WTC11 (cell line): Measurements from ENCODE around the gene RPL36. TPM values are rescaled to one million over a fixed set of nuclear protein-coding genes. Genes with fewer than 3 reads are reported as not detected.

Source experiments
- ATAC-seq: fragments of 200-7000 bp; cut with Tn5 transposase; 2 replicates; pipeline ENCODE4 v1.10.0; 2021; ENCODE audit warnings: mild to moderate bottlenecking, moderate library complexity
- CTCF ChIA-PET: fragments of 300-600 bp; sonication (Branson Sonifier 250); formaldehyde crosslinking; loops from one replicate; lab custom pipeline; 2021; ENCODE audit warnings: antibody characterized with exemption; lab: Charles Lee
- POLR2A ChIA-PET: fragments of 350-600 bp; sonication (Branson Sonifier 250); formaldehyde crosslinking; loops from one replicate; lab custom pipeline; 2021; ENCODE audit warnings: antibody characterized with exemption; lab: Charles Lee
- DNase-seq: peaks from one replicate; pipeline ENCODE4 v3.0.0; 2021; ENCODE audit warnings: low spot score
- H3K27ac Mint-ChIP-seq: 2 replicates; pipeline ENCODE4 v1.8.0; 2021; ENCODE audit warnings: mixed read lengths
- H3K27me3 Mint-ChIP-seq: 2 replicates; pipeline ENCODE4 v1.8.0; 2021; ENCODE audit warnings: low read depth, mild to moderate bottlenecking, moderate library complexity, mixed read lengths
- H3K36me3 Mint-ChIP-seq: 2 replicates; pipeline ENCODE4 v1.8.0; 2021; ENCODE audit warnings: mixed read lengths
- H3K4me1 Mint-ChIP-seq: 2 replicates; pipeline ENCODE4 v1.8.0; 2022; ENCODE audit warnings: mixed read lengths
- H3K4me3 Mint-ChIP-seq: 2 replicates; pipeline ENCODE4 v1.8.0; 2021; ENCODE audit warnings: mild to moderate bottlenecking, moderate library complexity, mixed read lengths
- H3K9me3 Mint-ChIP-seq: 2 replicates; pipeline ENCODE4 v1.8.0; 2021; ENCODE audit warnings: mixed read lengths
- ATF1 ChIP-seq: sonication (generic); formaldehyde crosslinking; IDR thresholded peaks from 2 replicates; pipeline ENCODE4 v1.8.1; 2023; ENCODE audit warnings: mild to moderate bottlenecking, moderate library complexity, missing genetic modification reagents
- CREB1 ChIP-seq: sonication (generic); formaldehyde crosslinking; IDR thresholded peaks from 2 replicates; pipeline ENCODE4 v1.8.0; 2023; ENCODE audit warnings: mild to moderate bottlenecking, missing genetic modification reagents
- FOXP1 ChIP-seq: sonication (generic); formaldehyde crosslinking; IDR thresholded peaks from 2 replicates; pipeline ENCODE4 v1.8.0; 2022; ENCODE audit warnings: missing genetic modification reagents, mild to moderate bottlenecking, moderate library complexity, borderline replicate concordance
- JAZF1 ChIP-seq: fragments of 250-450 bp; sonication (Bioruptor Pico); IDR thresholded peaks from 2 replicates; pipeline ENCODE4 v1.9.0; 2021; ENCODE audit warnings: moderate library complexity, mild to moderate bottlenecking, inconsistent platforms
- NR3C1 ChIP-seq: sonication (generic); formaldehyde crosslinking; conservative IDR thresholded peaks from 2 replicates; pipeline ENCODE4 v1.8.1; 2023; ENCODE audit warnings: low read depth, mild to moderate bottlenecking, missing genetic modification reagents
- PRRX2 ChIP-seq: fragments of 250-450 bp; sonication (Bioruptor Pico); IDR thresholded peaks from 2 replicates; pipeline ENCODE4 v1.8.0; 2021; ENCODE audit warnings: mild to moderate bottlenecking
- SMAD4 ChIP-seq: sonication (generic); formaldehyde crosslinking; IDR thresholded peaks from 2 replicates; pipeline ENCODE4 v1.8.0; 2022; ENCODE audit warnings: mild to moderate bottlenecking, missing genetic modification reagents
- TEAD1 ChIP-seq: sonication (generic); formaldehyde crosslinking; IDR thresholded peaks from 2 replicates; pipeline ENCODE4 v1.8.0; 2022; ENCODE audit warnings: mild to moderate bottlenecking, missing genetic modification reagents
- ZNF138 ChIP-seq: sonication (generic); formaldehyde crosslinking; conservative IDR thresholded peaks from 2 replicates; pipeline ENCODE4 v1.8.1; 2022; ENCODE audit warnings: mild to moderate bottlenecking, moderate library complexity, missing genetic modification reagents
- ZNF416 ChIP-seq: fragments of 250-450 bp; sonication (Bioruptor Pico); IDR thresholded peaks from 2 replicates; pipeline ENCODE4 v1.9.0; 2021; ENCODE audit warnings: mild to moderate bottlenecking, inconsistent platforms
- total RNA-seq: library from RNA; stranded (reverse); gene quantifications from 3 replicates; pipeline ENCODE4 v1.2.3, GENCODE V29; 2021
- TF ChIP-seq, protein P1 (sequence below): sonication (generic); formaldehyde crosslinking; IDR thresholded peaks from 2 replicates; pipeline ENCODE4 v1.8.1; 2022; ENCODE audit warnings: mild to moderate bottlenecking, missing genetic modification reagents, moderate library complexity, borderline replicate concordance
- TF ChIP-seq, protein P2 (sequence below): sonication (generic); formaldehyde crosslinking; IDR thresholded peaks from 2 replicates; pipeline ENCODE4 v1.8.1; 2023; ENCODE audit warnings: mild to moderate bottlenecking, missing genetic modification reagents, borderline replicate concordance
- TF ChIP-seq, protein P3 (sequence below): sonication (generic); formaldehyde crosslinking; IDR thresholded peaks from 2 replicates; pipeline ENCODE4 v1.8.0; 2022; ENCODE audit warnings: mild to moderate bottlenecking, missing genetic modification reagents
- TF ChIP-seq, protein P4 (sequence below): fragments of 250-450 bp; sonication (Bioruptor Pico); IDR thresholded peaks from 2 replicates; pipeline ENCODE4 v1.8.0; 2021; ENCODE audit warnings: mild to moderate bottlenecking
- TF ChIP-seq, protein P5 (sequence below): sonication (generic); formaldehyde crosslinking; IDR thresholded peaks from 2 replicates; pipeline ENCODE4 v1.8.1; 2022; ENCODE audit warnings: mild to moderate bottlenecking, moderate library complexity, missing genetic modification reagents

Gene RPL36
- total RNA-seq, 1 experiment from 2014 or later: 1,080 TPM

DNA sequence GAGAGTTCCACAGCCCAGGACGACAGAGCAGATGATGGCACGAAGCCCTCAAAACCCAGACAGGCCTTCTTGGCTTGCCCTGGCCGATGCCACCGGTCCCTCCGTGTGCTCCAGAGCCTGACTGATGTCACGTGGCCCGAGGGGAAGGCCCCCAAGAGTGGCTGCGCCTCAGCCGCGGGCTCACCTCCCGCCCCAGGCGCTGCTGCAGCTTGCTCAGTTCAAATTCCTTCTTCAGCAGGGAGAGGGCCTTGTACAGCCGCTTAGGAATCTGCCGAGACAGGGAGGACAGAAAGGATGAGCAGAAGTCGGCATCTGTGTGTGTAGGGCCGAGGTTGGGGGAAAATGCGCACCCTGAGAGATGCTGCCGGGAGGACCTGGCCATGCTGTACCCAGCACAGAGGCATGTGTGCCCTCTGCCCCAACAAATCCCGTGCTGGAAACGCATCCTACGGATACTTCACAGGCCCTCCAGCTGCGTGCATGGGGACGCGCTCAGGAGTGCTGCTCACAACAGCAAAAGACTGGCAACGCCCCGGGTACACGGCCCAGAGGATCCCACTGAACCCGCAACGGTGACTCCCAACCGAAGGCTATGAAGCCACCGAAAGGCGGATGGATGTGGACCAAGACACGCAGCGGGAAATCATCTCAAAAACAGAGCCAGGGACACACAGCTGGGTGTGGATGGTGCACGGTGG, 16.9 kb downstream of the RPL36 start:
- TF ChIP-seq, protein P1, sequence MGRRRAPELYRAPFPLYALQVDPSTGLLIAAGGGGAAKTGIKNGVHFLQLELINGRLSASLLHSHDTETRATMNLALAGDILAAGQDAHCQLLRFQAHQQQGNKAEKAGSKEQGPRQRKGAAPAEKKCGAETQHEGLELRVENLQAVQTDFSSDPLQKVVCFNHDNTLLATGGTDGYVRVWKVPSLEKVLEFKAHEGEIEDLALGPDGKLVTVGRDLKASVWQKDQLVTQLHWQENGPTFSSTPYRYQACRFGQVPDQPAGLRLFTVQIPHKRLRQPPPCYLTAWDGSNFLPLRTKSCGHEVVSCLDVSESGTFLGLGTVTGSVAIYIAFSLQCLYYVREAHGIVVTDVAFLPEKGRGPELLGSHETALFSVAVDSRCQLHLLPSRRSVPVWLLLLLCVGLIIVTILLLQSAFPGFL (CRISPR knock-in tag): no peak
- Mint-ChIP-seq H3K27me3 (no peaks in the 10 kb centered on the region), H3K36me3 (peaks cover 63% of the 10 kb centered on the region), H3K4me1 (no peaks in the 10 kb centered on the region), H3K9me3 (peaks cover 5% of the 10 kb centered on the region; the same call in 1 of the 2 replicates), H3K27ac (no peak overlapping the region), H3K4me3 (no peak overlapping the region)
- DNase-seq: no peak
- ChIA-PET POLR2A (no interaction called here), CTCF (interaction anchor here (1.1 kb wide), 1 partner anchor 17 kb away, joined by 4 read pairs; the partner anchor contains the start of gene RPL36)
- no peak for ATAC-seq

DNA sequence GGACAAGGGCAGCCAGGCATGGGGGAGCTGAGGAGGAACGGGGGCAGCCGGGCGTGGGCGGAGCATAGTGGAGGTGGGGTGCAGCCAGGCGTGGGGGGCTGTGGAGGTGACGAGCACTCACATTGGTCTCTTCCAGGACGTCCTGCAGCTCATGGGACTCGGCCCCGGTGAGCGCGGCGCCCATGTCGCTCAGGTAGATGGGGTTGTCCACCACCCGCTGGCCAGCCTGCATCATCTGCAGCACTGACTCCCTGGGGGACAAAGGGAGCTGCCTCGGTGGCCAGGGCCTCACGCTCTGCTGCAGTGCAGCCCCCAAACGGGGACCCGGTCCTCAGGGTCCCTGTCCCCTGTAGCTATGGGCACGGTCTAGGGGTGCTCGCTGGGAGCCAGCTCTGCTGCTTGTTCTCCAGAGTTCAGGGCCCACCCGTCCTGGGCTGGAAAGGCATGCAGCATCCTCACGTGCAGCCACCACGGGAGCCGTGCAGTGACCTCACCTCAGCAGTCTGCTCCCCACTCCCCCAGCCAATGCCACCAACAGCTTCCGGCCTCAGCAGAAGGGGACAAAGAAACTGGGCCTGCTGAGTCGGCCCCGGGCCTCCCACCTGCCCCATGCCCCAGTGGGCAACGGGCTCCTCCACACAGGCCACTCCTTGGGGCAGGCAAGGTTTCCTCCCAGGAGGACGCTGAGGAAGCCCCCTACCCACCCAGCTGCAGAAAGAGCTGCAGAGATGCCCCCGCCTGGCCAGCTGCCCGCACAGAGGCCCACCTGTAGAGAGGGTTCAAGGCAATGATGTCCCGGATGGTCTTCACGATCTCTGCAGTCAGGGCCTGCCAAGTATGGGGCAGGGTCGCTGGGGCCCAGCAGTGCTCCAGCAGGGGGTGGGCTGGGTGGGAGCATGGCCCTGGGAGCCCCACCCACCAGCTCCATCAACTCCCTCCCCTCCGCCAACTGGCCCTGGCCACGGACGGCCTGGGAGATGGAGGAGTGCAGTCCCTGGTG, 17.8 kb downstream of the RPL36 start:
- ChIA-PET CTCF (interaction anchor here (1.1 to 1.8 kb wide), 2 partner anchors 18 to 21 kb away, joined by 3 to 4 read pairs; partner anchors contain the start of gene RPL36), POLR2A (no interaction called here)
- H3K4me3 Mint-ChIP-seq: no peak overlapping the region
- TF ChIP-seq, protein P2, sequence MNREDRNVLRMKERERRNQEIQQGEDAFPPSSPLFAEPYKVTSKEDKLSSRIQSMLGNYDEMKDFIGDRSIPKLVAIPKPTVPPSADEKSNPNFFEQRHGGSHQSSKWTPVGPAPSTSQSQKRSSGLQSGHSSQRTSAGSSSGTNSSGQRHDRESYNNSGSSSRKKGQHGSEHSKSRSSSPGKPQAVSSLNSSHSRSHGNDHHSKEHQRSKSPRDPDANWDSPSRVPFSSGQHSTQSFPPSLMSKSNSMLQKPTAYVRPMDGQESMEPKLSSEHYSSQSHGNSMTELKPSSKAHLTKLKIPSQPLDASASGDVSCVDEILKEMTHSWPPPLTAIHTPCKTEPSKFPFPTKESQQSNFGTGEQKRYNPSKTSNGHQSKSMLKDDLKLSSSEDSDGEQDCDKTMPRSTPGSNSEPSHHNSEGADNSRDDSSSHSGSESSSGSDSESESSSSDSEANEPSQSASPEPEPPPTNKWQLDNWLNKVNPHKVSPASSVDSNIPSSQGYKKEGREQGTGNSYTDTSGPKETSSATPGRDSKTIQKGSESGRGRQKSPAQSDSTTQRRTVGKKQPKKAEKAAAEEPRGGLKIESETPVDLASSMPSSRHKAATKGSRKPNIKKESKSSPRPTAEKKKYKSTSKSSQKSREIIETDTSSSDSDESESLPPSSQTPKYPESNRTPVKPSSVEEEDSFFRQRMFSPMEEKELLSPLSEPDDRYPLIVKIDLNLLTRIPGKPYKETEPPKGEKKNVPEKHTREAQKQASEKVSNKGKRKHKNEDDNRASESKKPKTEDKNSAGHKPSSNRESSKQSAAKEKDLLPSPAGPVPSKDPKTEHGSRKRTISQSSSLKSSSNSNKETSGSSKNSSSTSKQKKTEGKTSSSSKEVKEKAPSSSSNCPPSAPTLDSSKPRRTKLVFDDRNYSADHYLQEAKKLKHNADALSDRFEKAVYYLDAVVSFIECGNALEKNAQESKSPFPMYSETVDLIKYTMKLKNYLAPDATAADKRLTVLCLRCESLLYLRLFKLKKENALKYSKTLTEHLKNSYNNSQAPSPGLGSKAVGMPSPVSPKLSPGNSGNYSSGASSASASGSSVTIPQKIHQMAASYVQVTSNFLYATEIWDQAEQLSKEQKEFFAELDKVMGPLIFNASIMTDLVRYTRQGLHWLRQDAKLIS (CRISPR knock-in tag): no peak
- H3K27me3 Mint-ChIP-seq: no peaks in the 10 kb centered on the region
- peaks cover 65% of the 10 kb centered on the region for H3K36me3 Mint-ChIP-seq
- peaks cover 5% of the 10 kb centered on the region; the same call in 1 of the 2 replicates for H3K9me3 Mint-ChIP-seq
- ATAC-seq: no peak
- no peaks in the 10 kb centered on the region for H3K4me1 Mint-ChIP-seq
- DNase-seq: no peak
- H3K27ac Mint-ChIP-seq: no peak overlapping the region

DNA sequence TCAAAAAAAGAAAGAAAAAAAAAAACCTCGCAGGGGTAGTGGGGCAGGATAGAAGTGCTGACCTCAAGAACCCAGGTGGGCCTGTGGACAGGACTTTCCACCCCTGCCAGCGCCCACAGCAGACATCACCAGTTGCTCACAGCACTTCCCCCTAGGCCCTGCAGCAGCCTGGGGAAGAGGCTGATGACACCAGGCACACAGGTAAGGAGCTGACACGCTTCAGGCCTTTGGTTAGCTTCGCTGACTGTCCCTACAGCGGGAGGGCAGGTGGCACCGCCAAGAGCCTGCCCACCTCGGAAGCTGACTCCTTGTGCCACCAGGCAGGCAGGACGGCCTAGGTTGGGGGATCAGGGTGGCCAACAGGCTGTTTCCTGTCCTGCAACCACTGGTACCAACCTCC, 20.9 kb downstream of the RPL36 start:
- POLR2A ChIA-PET: no interaction called here
- ATAC-seq (no peak), DNase-seq (no peak)
- Mint-ChIP-seq H3K27me3 (no peaks in the 10 kb centered on the region), H3K4me1 (no peaks in the 10 kb centered on the region), H3K9me3 (no peaks in the 10 kb centered on the region), H3K4me3 (no peak overlapping the region), H3K27ac (no peak overlapping the region), H3K36me3 (peaks cover 50% of the 10 kb centered on the region)
- TF ChIP-seq ZNF416 (CRISPR knock-in tag): no peak
- no peak for TF ChIP-seq FOXP1 (CRISPR knock-in tag)
- CTCF ChIA-PET: interaction anchor here (1.8 to 2.8 kb wide), 2 partner anchors 10 to 22 kb away, joined by 5 to 12 read pairs; partner anchors contain the start of genes CATSPERD and RPL36

DNA sequence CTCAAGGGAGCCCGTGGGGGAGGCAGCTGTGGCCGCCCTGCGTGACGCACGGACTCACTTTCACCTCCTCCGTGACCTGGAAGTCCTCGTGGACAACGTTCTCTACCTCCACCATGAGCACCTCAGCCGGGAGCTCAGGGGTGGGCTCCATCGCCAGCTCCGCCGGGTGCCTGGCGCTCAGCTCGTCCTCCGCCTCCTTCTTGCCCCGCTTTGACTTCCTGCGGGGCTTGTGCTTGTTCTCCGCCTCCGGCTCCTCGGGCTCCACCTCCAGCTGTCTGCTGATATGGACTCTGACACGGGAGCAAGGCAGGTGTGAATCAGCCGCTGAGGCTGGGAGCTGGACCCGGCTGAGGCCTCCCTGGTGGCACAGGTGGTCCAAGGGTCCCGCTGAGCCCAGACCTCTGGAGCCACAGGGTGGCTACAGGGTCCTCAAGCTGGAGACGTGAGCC, 21.6 kb downstream of the RPL36 start:
- Mint-ChIP-seq H3K36me3 (peaks cover 45% of the 10 kb centered on the region), H3K27me3 (no peaks in the 10 kb centered on the region), H3K9me3 (no peaks in the 10 kb centered on the region), H3K4me1 (no peaks in the 10 kb centered on the region), H3K27ac (no peak overlapping the region), H3K4me3 (no peak overlapping the region)
- ChIA-PET CTCF (interaction anchor here (1.8 to 2.8 kb wide), 2 partner anchors 9 to 22 kb away, joined by 5 to 12 read pairs; partner anchors contain the start of genes CATSPERD and RPL36), POLR2A (interaction anchor here (0.5 kb wide), 1 partner anchor 61 kb away, joined by 3 read pairs; no protein-coding TSS in a partner anchor)
- no peak for DNase-seq
- ATAC-seq: no peak
- TF ChIP-seq TEAD1 (CRISPR knock-in tag) (no peak), CREB1 (no peak), PRRX2 (CRISPR knock-in tag) (no peak), ATF1 (CRISPR knock-in tag) (no peak), ZNF138 (no peak), SMAD4 (no peak), NR3C1 (CRISPR knock-in tag) (no peak), JAZF1 (CRISPR knock-in tag) (no peak)
- TF ChIP-seq, protein P3, sequence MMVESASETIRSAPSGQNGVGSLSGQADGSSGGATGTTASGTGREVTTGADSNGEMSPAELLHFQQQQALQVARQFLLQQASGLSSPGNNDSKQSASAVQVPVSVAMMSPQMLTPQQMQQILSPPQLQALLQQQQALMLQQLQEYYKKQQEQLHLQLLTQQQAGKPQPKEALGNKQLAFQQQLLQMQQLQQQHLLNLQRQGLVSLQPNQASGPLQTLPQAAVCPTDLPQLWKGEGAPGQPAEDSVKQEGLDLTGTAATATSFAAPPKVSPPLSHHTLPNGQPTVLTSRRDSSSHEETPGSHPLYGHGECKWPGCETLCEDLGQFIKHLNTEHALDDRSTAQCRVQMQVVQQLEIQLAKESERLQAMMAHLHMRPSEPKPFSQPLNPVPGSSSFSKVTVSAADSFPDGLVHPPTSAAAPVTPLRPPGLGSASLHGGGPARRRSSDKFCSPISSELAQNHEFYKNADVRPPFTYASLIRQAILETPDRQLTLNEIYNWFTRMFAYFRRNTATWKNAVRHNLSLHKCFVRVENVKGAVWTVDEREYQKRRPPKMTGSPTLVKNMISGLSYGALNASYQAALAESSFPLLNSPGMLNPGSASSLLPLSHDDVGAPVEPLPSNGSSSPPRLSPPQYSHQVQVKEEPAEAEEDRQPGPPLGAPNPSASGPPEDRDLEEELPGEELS (CRISPR knock-in tag): no peak
- TF ChIP-seq, protein P4, sequence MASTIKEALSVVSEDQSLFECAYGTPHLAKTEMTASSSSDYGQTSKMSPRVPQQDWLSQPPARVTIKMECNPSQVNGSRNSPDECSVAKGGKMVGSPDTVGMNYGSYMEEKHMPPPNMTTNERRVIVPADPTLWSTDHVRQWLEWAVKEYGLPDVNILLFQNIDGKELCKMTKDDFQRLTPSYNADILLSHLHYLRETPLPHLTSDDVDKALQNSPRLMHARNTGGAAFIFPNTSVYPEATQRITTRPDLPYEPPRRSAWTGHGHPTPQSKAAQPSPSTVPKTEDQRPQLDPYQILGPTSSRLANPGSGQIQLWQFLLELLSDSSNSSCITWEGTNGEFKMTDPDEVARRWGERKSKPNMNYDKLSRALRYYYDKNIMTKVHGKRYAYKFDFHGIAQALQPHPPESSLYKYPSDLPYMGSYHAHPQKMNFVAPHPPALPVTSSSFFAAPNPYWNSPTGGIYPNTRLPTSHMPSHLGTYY (CRISPR knock-in tag): no peak
- TF ChIP-seq, protein P5, sequence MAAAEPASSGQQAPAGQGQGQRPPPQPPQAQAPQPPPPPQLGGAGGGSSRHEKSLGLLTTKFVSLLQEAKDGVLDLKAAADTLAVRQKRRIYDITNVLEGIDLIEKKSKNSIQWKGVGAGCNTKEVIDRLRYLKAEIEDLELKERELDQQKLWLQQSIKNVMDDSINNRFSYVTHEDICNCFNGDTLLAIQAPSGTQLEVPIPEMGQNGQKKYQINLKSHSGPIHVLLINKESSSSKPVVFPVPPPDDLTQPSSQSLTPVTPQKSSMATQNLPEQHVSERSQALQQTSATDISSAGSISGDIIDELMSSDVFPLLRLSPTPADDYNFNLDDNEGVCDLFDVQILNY (CRISPR knock-in tag): no peak
